GM10266 (cell line): Measurements from ENCODE around the gene PCDH18.
"Not testable (repeated sequence)": the region's sequence is repeated elsewhere in the genome, so short reads cannot be mapped to it uniquely, and the experiment has no call there.

ENCODE experiments used
- DNase-seq: peaks from one replicate; pipeline ENCODE4 v3.0.0; 2012; ENCODE audit errors: extremely low spot score
- TF ChIP-seq, protein P1 (sequence below): IDR thresholded peaks from 2 replicates; pipeline ENCODE4 v1.5.1; 2012; ENCODE audit warnings: mild to moderate bottlenecking, low read depth; ENCODE audit not compliant: control insufficient read depth, insufficient read depth; ENCODE audit errors: missing control alignments

The PCDH18 gene

DNA sequence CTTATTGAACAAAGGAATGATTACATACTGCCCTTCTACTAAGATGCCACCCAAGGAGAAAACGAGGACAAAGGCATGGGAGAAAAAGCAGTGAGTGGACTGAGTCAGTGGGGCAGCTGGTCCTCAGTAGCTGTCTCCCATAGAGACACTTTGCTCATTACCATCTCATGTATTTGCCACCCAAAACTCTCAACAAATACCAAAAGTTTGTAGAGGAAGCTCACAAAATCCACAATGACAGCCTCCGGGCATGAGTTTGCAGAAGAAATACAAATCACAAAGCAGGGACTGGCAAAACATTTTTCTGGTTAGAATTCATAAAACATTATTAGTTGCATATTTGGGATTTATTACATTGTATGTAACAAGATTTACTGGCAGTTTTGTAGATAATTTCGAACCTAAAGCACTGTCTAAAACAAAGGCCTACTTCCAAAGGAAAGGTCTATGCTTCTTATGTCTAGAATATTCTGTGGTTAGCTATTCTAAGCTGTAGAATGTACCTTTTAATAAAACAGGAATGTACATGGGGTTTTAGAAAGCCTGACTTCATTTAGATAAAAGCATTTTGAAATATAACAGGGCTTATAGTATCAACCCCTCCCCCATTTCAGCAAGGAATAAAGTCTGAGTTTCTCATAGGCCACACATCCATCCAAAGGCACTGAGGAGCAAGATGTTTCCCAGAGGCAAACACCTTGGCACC, 17.7 kb downstream of the PCDH18 start:
- no peak for DNase-seq
- TF ChIP-seq, protein P1, sequence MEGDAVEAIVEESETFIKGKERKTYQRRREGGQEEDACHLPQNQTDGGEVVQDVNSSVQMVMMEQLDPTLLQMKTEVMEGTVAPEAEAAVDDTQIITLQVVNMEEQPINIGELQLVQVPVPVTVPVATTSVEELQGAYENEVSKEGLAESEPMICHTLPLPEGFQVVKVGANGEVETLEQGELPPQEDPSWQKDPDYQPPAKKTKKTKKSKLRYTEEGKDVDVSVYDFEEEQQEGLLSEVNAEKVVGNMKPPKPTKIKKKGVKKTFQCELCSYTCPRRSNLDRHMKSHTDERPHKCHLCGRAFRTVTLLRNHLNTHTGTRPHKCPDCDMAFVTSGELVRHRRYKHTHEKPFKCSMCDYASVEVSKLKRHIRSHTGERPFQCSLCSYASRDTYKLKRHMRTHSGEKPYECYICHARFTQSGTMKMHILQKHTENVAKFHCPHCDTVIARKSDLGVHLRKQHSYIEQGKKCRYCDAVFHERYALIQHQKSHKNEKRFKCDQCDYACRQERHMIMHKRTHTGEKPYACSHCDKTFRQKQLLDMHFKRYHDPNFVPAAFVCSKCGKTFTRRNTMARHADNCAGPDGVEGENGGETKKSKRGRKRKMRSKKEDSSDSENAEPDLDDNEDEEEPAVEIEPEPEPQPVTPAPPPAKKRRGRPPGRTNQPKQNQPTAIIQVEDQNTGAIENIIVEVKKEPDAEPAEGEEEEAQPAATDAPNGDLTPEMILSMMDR, result no peak

DNA sequence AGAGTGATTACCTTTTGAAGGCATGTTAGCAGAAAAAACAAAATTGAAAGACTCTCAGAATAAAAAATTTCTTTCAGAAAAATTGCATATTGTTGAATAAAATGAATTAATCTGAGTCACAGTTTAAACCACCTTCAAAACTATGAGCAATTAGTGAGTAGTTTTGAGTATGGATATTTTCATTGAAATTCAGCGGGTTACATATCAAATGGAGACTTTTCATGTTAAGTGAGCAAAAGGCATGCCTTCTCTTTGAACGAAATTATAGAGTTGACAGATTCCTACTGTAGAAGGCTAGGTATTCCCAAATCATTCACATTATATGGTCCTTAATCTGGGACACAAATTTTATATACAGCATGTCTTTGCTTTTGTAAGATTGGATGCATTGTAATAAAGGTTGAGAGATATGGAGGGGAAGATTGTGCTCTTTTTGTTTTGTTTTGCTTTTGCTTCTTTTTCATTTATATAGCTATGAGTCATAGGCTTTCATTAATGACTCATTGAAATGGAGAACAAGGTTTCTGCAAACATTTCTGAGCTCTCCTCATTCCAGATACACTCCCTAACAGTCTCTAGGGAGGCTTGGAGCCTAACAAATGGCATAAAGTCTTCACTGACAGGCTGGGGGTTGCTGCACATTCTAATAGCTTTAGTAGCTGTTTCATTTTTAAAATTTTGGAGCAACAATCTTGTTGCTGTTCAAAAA, 21.6 kb downstream of the PCDH18 start:
- TF ChIP-seq, protein P1, result no peak
- no peak for DNase-seq

GRCh38 chr4:137509855-137510282, 22.4 kb downstream of the PCDH18 start:
- no peak for DNase-seq
- TF ChIP-seq, protein P1, result no peak

- TF ChIP-seq, protein P1, result no peak
- DNase-seq, result no peak
Observed at GRCh38 chr4:137502339-137503129, 29.8 kb downstream of the PCDH18 start.

GRCh38 chr4:137496267-137496666, 36.0 kb downstream of the PCDH18 start:
- not testable (repeated sequence) for DNase-seq

- TF ChIP-seq, protein P1, result no peak
- no peak for DNase-seq
Observed at GRCh38 chr4:137495578-137495977, 36.7 kb downstream of the PCDH18 start.

DNA sequence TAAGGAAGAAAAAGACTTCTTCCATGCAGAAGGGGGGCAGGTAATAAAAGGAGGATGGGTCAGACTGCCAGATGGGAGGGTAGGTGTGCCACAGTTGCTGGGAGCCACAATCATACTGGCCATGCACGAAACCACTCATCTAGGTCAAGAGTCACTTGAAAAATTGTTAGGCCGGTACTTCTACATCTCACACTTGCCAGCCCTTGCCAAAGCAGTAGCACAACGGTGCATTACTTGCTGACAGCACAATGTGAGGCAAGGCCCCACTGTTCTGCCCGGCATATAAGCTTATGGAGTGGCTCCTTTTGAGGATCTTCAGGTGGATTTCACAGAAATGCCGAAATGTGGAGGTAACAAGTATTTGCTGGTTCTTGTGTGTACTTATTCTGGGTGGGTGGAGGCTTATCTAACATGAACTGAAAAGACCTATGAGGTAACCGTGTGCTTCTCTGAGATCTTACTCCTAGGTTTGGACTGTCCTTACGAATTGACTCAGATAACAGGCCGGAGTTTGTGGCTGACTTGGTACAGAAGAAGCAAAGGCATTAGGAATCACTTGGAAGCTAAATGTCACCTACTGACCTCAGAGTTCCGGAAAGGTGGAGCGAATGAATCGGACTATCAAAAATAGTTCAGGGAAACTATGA, 48.9 kb downstream of the PCDH18 start:
- not testable (repeated sequence) for DNase-seq

- DNase-seq, result not testable (repeated sequence)
Observed at GRCh38 chr4:137479657-137480056, 52.6 kb downstream of the PCDH18 start.
